ENCODE results near the gene DUT. TPM values are rescaled to one million over a fixed set of nuclear protein-coding genes. Genes with fewer than 3 reads are reported as not detected.

Gene DUT
- total and polyA plus RNA-seq, 2 of the 8 experiments (the other 6 are each of a cell fraction or from before 2014, with no cell fraction given), result 71.5 to 246 TPM

GRCh38 chr15:48367483-48367882 lies 36.3 kb downstream of the DUT start:
- Histone ChIP-seq H3K56ac (replicated peaks; ENCODE audit: insufficient read length, low read depth, low read length) (no peak overlapping the region), H3K27me3 (replicated peaks in 1 of 4; ENCODE audit: control insufficient read depth in 3 of 4, extremely low read depth in 1 of 4, insufficient read depth in 3 of 4, low read length in 3 of 4) (no peaks in the 10 kb centered on the region), H2AK5ac (ENCODE audit: low read depth, low read length) (no peak overlapping the region), H4K91ac (replicated peaks; ENCODE audit: insufficient read length, low read length) (no peak overlapping the region), H3K9me3 (ENCODE audit: insufficient read depth in 2 of 2, low read depth in 1 of 2, low read length in 1 of 2) (no peaks in the 10 kb centered on the region), H3K4me2 (ENCODE audit: insufficient read depth in 1 of 2, low read depth in 2 of 2, low read length in 2 of 2) (no peak overlapping the region), H2BK5ac (ENCODE audit: low read depth, low read length) (no peak overlapping the region), H4K20me1 (replicated peaks in 1 of 2; ENCODE audit: control insufficient read depth in 1 of 2, insufficient read depth in 2 of 2, low read length in 2 of 2) (no peaks in the 10 kb centered on the region), H3K23ac (ENCODE audit: insufficient read length) (no peak overlapping the region), H3K4me3 (ENCODE audit: extremely low read depth in 1 of 4, insufficient read depth in 2 of 4, low read depth in 3 of 4, low read length in 4 of 4) (no peak overlapping the region), H4K5ac (ENCODE audit: insufficient read length, low read depth, low read length) (no peak overlapping the region), H2BK120ac (replicated peaks; ENCODE audit: low read depth, low read length) (no peak overlapping the region), H2BK20ac (ENCODE audit: low read length) (no peak overlapping the region; the same call in 1 of the 2 replicates), H2AFZ (ENCODE audit: low read length) (no peak overlapping the region), H3K79me2 (ENCODE audit: control insufficient read depth in 1 of 2, insufficient read depth in 2 of 2, low read length in 2 of 2) (no peaks in the 10 kb centered on the region), H2BK12ac (ENCODE audit: low read depth, low read length) (no peak overlapping the region), H4K8ac (ENCODE audit: extremely low read depth, insufficient read depth, low read length) (no peak overlapping the region), H3K4me1 (replicated peaks in 1 of 4; ENCODE audit: control insufficient read depth in 3 of 4, insufficient read depth in 4 of 4, low read length in 3 of 4) (no peaks in the 10 kb centered on the region), H3K9ac (replicated peaks in 1 of 4; ENCODE audit: extremely low read depth in 1 of 4, low read depth in 3 of 4, low read length in 3 of 4) (no peak overlapping the region), H3K14ac (ENCODE audit: insufficient read length) (no peak overlapping the region), H3K27ac (ENCODE audit: low read depth, low read length) (no peak overlapping the region), H2BK15ac (ENCODE audit: low read length) (no peak overlapping the region), H3K18ac (ENCODE audit: extremely low read depth, low read length) (no peak overlapping the region), H3K4ac (replicated peaks; ENCODE audit: insufficient read length, low read depth, low read length) (no peak overlapping the region), H3K36me3 (ENCODE audit: control insufficient read depth in 2 of 4, insufficient read depth in 4 of 4, low read length in 3 of 4) (no peaks in the 10 kb centered on the region), H3K79me1 (ENCODE audit: low read depth, low read length) (no peaks in the 10 kb centered on the region), H3K23me2 (ENCODE audit: low read depth, low read length) (no peaks in the 10 kb centered on the region)
- ChIA-PET POLR2A (ENCODE audit: partially characterized antibody) (no interaction called here), CTCF (ENCODE audit: partially characterized antibody) (no interaction called here)
- WGBS, 2 experiments (ENCODE audit: extremely low coverage in 1 of 2, insufficient coverage in 1 of 2, insufficient read length in 1 of 2, insufficient replicate concordance in 2 of 2, low coverage in 1 of 2, low lambda C conversion rate in 2 of 2, missing lambda C conversion rate in 1 of 2), result 90% methylated on average over 3 of the region's 3 CpGs; no CpG with 5 or more reads in 1 of the 2 experiments
- FAIRE-seq, result no peak
- no peak for DNase-seq (ENCODE audit: low read depth in 1 of 2, low spot score in 2 of 2)
- no peak for TF ChIP-seq TCF12 (IDR thresholded peaks at IDR 0.05; ENCODE audit: low read depth, low read length)
- TF ChIP-seq RBBP5 (IDR thresholded peaks at IDR 0.05; ENCODE audit: borderline replicate concordance, low read depth, low read length), result no peak
- no peak for TF ChIP-seq CHD2 (IDR thresholded peaks at IDR 0.05; ENCODE audit: low read length)
- TF ChIP-seq, protein P1, sequence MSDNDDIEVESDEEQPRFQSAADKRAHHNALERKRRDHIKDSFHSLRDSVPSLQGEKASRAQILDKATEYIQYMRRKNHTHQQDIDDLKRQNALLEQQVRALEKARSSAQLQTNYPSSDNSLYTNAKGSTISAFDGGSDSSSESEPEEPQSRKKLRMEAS (IDR thresholded peaks at IDR 0.05), result no peak
- TF ChIP-seq EP300 (IDR thresholded peaks at IDR 0.05; ENCODE audit: borderline replicate concordance in 1 of 2, low read depth in 2 of 2, low read length in 2 of 2), result no peak
- TF ChIP-seq ZNF274 (IDR thresholded peaks at IDR 0.05; ENCODE audit: borderline replicate concordance, extremely low read depth, low read length), result no peak
- no peak for TF ChIP-seq SP2 (IDR thresholded peaks at IDR 0.05; ENCODE audit: low read length)
- no peak for TF ChIP-seq USF2 (IDR thresholded peaks at IDR 0.05; ENCODE audit: low read length)
- no peak for TF ChIP-seq E2F6 (IDR thresholded peaks at IDR 0.05)
- no peak for TF ChIP-seq BACH1 (IDR thresholded peaks at IDR 0.05; ENCODE audit: low read length)
- no peak for TF ChIP-seq JUN (IDR thresholded peaks at IDR 0.05; ENCODE audit: low read depth, low read length)
- TF ChIP-seq KDM1A (IDR thresholded peaks at IDR 0.05; ENCODE audit: borderline replicate concordance, low read length), result no peak
- no peak for TF ChIP-seq EGR1 (IDR thresholded peaks at IDR 0.05; ENCODE audit: borderline replicate concordance, low read depth, low read length)
- TF ChIP-seq BRCA1 (IDR thresholded peaks at IDR 0.05; ENCODE audit: low read depth, low read length), result no peak

Measured in H1 (cell line).